GM13976 (cell line): ENCODE measurements around the gene WDFY1.

ENCODE experiments used
- DNase-seq: peaks from one replicate; pipeline ENCODE4 v3.0.0; 2012; ENCODE audit warnings: low spot score
- in situ Hi-C: fragments of 300-500 bp; cut with MboI; formaldehyde crosslinking; loops from one replicate; pipeline ENCODE4 v1.12.0; 2022; ENCODE audit warnings: low sequenced_read_pairs, mixed read lengths, inconsistent platforms; ENCODE audit not compliant: unreplicated experiment
- TF ChIP-seq, protein P1 (sequence below): IDR thresholded peaks from 2 replicates; pipeline ENCODE4 v1.5.1; 2012; ENCODE audit warnings: borderline replicate concordance, mild to moderate bottlenecking; ENCODE audit not compliant: insufficient read depth; ENCODE audit errors: extremely low read depth, missing control alignments, control extremely low read depth

Gene WDFY1

DNA sequence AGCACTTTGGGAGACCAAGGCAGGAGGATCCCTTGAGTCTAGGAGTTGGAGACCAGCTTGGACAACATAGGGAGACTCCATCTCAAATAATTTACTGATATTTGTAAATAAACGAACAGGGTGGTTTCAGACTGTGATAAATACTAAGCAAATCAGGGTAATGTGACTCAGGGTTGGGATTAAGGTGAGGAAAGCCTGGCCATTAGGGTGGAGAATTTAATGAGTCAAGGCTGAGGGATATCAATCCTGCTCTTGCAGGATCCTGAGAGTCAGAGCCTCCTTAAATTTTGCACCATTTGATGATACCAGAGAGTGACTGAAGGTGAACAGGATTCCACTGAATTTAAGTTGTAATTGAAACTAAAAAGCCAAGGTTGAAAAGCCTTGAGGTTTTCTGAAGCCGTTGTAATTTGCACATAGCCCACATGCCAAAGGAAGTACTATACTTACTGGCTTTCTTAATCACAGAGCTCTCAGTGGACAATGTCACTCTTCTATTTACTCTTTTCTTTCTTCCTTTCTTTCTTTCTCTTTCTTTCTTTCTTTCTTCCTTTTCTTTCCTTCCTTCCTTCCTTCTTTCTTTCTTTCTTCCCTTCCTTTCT, 79.1 kb downstream of the WDFY1 start:
- TF ChIP-seq, protein P1, sequence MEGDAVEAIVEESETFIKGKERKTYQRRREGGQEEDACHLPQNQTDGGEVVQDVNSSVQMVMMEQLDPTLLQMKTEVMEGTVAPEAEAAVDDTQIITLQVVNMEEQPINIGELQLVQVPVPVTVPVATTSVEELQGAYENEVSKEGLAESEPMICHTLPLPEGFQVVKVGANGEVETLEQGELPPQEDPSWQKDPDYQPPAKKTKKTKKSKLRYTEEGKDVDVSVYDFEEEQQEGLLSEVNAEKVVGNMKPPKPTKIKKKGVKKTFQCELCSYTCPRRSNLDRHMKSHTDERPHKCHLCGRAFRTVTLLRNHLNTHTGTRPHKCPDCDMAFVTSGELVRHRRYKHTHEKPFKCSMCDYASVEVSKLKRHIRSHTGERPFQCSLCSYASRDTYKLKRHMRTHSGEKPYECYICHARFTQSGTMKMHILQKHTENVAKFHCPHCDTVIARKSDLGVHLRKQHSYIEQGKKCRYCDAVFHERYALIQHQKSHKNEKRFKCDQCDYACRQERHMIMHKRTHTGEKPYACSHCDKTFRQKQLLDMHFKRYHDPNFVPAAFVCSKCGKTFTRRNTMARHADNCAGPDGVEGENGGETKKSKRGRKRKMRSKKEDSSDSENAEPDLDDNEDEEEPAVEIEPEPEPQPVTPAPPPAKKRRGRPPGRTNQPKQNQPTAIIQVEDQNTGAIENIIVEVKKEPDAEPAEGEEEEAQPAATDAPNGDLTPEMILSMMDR: no peak
- in situ Hi-C loops: no loop called here
- no peak for DNase-seq

DNA sequence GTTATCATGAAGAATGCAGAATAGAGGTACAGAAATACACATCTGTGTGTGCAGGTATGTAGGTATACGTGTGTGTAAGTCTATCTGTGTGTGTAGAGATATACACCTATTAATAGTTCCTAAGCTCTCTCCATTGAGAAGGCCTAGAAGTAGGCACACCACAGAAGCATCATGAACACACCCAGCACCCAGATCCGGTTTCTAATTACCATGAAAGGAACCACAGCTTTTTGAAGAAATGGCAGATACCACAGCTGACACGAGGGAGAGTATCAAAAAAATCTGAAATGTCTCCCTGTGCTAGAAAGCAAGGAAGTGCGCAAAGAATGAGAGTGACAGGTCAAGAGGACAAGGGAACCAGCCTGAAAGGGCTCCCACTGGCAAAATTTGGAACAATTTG, 80.0 kb downstream of the WDFY1 start:
- TF ChIP-seq, protein P1: no peak
- DNase-seq: no peak
- in situ Hi-C loops: no loop called here

DNA sequence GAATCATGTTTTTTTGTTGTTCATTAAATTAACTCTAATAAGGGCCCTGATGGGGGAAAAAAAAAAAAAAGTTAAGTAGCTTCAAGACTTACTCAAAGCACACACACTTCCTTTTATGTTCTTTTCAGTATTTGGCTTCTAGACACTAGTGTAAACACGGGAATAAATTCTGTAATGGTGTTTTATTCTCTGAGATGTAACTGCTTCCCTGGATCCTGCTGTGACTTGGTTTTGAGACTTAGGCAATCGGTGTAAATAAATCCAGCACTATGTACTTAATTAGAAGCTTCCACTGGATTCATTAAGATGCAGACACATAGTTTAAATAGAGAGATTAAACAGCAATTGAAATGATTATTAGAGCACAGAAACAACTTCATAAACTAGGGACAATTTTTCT, 81.6 kb downstream of the WDFY1 start:
- in situ Hi-C loops: no loop called here
- TF ChIP-seq, protein P1: no peak
- DNase-seq: no peak

DNA sequence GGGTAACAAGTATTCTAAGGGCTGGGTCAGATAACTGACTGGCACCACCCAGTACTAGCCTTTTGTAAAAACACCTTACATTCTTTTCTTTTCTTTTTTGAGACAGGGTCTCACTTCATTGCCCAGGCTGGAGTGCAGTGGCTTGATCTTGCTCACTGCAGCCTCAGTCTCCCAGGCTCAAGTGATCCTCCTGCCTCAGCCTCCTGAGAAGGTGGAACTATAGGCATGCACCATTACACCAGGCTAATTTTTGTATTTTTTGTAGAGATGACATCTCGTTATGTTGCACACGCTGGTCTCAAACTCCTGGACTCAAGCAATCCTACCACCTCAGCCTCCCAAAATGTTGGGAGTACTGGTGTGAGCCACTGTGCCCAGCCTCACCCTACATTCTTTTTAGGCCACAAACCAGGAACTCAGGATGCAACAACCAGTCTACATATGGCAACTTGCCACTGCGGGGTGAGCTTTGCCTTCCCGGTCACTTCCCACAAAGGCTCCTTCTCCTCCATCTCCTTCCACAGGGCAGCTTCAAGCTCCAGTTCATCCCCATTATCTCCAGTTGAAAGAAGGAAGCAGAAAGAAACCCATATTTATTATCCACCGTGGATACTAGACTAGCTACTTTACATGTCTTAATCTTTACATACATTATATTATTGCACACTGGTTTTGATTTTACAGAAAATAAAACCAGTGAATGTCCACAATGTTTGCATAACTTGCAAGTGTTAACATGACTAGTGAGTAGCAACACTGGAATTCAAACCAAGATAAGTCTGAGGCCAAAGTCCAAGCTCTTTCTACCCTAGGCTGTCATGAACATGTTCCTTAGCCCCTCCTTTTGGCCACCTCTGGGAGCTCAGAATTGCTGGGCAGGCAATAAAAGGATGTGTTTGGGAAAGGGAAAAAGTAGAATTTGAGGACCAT, 84.1 kb downstream of the WDFY1 start:
- no peak for DNase-seq
- in situ Hi-C loops: no loop called here

DNA sequence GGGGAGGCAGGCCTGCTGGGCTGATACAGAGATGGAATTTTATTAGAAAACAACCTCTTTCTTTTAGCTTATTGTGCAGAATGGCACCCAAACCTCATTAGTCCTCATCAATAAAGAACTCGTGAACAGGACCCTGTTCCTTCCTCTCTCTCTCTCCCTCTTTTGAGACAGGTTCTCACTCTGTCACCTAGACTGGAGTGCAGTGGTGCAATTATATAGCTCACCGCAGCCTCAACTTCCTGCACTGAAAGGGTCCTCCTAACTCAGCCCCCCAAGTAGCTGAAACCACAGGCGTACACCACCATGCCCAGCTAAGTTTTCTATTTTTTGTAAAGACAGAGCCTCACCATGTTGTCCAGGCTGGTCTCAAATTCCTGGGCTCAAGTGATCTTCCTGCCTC, 86.1 kb downstream of the WDFY1 start:
- in situ Hi-C loops: no loop called here
- TF ChIP-seq, protein P1: no peak

More for the DNA sequence above, 84.1 kb downstream of the WDFY1 start:
- TF ChIP-seq, protein P1: no peak

DNA sequence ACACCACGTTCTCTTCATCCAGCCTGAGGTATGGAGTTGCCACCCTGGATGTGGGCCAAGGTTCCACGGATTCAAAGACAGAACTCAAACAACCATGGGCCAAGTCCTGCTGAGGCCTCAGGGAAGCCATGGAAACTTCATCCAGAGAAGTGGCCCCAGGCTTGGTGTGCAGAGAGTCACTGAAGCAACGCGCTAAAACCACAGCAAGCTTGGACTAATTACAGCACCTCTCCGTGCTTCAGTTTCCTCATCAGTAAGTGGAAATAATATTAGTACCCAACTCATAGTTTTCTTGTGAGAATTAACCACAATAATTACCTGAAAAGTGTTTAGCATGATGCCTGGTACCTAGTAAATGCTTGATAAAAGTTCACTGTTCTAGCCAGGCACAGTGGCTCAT, 88.6 kb downstream of the WDFY1 start:
- TF ChIP-seq, protein P1: no peak
- no peak for DNase-seq
- in situ Hi-C loops: no loop called here

More for the DNA sequence above, 86.1 kb downstream of the WDFY1 start:
- no peak for DNase-seq
